ENCODE measurements around the gene HPCAL4.

DNA sequence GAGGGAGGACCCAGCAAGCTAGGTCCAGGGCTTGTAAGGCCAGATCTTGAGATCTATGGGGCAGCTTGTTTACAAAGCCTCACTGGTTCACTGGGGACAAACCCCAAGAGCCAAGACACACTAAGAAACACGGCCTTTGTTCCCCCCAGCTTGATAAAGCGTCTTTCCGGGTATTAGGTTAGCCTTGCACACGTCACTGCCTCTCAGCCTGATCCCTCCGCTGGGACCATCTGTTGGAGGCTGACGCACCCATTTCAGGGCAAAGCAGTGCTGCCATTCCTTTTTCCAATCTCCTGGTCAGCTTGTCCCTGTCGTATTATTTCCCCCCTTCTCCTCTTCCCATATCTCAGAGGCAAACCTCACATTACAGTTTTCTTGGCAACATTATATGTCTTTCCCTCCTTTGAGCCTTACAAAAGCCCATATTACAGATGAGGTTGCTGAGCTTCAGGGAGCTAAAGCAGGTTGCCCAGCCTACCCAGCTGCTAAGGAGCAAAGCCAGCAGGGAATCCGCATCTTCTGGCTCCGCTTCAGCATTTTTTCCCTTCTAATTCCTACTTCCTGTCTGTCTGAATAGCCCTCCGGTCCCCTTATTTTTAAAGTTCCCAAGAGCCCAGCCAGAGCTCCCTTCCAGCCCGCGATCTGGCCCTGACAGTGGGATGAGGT is 55.9 kb downstream of the HPCAL4 start:
- TF ChIP-seq YY1 (IDR thresholded peaks at IDR 0.05; ENCODE audit: low read depth, low read length) (no peak), RBBP5 (conservative IDR thresholded peaks at IDR 0.05) (no peak), POLR2A (IDR thresholded peaks at IDR 0.05; ENCODE audit: low read depth, low read length) (no peak), BHLHE40 (IDR thresholded peaks at IDR 0.05; ENCODE audit: borderline replicate concordance in 1 of 2, low read depth in 2 of 2, low read length in 1 of 2) (no peak)
- TF ChIP-seq, protein P1, sequence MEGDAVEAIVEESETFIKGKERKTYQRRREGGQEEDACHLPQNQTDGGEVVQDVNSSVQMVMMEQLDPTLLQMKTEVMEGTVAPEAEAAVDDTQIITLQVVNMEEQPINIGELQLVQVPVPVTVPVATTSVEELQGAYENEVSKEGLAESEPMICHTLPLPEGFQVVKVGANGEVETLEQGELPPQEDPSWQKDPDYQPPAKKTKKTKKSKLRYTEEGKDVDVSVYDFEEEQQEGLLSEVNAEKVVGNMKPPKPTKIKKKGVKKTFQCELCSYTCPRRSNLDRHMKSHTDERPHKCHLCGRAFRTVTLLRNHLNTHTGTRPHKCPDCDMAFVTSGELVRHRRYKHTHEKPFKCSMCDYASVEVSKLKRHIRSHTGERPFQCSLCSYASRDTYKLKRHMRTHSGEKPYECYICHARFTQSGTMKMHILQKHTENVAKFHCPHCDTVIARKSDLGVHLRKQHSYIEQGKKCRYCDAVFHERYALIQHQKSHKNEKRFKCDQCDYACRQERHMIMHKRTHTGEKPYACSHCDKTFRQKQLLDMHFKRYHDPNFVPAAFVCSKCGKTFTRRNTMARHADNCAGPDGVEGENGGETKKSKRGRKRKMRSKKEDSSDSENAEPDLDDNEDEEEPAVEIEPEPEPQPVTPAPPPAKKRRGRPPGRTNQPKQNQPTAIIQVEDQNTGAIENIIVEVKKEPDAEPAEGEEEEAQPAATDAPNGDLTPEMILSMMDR (IDR thresholded peaks at IDR 0.05 in 2 of 3, conservative IDR thresholded peaks at IDR 0.05 in 1 of 3; ENCODE audit: control insufficient read depth in 2 of 3, extremely low read depth in 1 of 3, insufficient read depth in 1 of 3, low read depth in 3 of 3, low read length in 3 of 3): no peak

Data from GM12878 (cell line).